AML-193 (cell line): Measurements from ENCODE around the gene LSM12.
"Not testable (repeated sequence)": the region's sequence is repeated elsewhere in the genome, so short reads cannot be mapped to it uniquely, and the experiment has no call there.

Experiments
- DNase-seq, 2 experiments: peaks; one replicate each; lab custom pipeline; 2025; lab: John Stamatoyannopoulos, UW

Gene LSM12

DNA sequence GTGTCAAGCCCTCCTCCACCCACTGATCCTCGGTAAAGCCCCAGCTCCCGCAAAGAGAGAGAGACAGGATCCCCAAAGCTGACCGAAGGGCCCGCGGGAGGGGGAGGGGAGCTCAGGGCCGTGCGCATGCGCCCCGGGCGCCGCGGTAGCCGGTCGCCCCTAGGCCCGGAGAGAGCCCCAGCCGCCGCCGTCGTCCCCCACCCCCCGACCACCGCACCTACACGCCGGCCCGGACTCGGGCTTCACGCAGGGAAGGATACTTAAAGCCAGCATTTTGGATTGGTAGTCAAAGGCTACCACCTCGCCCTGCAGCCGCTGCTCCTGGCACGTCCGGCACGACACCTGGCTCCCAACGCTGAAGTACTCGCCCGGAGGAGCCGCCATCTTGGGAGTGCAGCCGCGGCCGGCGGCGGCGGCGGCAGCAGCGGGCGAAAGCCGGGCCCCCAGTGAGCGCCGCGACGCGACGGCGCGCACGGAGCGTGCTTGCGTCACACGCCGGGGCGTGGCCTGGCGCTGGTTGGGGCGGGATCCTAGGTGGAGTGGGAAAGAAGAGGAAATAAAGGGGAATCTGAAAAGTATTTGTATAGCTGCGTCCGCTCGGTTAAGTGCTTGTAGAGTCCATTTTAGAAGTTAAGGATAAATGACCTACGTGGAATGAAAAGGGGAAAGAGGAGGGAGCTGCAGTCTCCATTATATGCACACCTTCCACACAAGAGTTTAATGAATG lies at the start of gene LSM12:
Gene LSM12, minus strand, starts transcription at position 468 of the 727 bp plus-strand sequence. Its CDS starts 84 bp downstream, at position 384.
- peak; percentile 87 to 90 for DNase-seq

DNA sequence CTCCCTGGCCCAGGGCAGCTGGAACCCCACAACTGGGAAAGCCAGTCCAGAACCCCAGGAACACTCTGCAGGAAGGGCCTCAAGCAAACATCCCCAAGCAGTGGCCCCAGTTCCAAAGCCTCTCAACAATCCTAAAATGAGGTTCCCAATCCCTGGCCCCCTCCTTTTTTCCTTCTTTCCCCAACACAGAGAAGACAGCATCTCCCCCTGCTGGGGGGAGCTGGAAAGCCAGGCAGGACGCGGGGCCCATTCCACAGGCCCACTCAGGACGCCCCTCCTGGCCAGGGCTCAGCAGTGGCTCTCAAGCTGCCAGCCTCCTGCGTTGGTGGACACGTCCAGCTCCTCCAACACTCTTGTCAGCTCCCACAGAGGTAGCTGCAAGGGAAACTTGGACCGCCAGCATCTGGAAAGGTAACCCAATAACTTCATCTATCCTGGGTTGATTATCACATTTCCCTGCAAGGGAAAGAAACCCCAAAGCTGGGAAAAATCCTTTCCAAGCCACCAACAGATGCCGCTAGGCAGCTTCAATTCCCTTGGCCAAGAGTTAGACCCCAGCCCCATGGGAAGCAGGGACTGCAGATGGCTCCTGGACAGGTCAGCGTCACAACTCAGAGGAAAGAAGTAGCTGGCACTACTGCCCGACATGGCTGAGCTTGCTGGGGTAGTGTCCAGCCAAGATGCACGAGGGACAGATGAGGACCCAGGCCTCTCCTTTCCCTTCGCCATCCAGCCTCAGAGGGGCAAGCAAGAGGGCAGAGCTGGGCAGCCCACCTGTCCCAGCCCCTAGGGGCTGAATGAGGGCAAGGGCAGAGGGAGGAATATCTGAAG lies 49.3 kb upstream of the LSM12 start:
- DNase-seq = peak in 1 of 2 experiments; percentile 29

DNA sequence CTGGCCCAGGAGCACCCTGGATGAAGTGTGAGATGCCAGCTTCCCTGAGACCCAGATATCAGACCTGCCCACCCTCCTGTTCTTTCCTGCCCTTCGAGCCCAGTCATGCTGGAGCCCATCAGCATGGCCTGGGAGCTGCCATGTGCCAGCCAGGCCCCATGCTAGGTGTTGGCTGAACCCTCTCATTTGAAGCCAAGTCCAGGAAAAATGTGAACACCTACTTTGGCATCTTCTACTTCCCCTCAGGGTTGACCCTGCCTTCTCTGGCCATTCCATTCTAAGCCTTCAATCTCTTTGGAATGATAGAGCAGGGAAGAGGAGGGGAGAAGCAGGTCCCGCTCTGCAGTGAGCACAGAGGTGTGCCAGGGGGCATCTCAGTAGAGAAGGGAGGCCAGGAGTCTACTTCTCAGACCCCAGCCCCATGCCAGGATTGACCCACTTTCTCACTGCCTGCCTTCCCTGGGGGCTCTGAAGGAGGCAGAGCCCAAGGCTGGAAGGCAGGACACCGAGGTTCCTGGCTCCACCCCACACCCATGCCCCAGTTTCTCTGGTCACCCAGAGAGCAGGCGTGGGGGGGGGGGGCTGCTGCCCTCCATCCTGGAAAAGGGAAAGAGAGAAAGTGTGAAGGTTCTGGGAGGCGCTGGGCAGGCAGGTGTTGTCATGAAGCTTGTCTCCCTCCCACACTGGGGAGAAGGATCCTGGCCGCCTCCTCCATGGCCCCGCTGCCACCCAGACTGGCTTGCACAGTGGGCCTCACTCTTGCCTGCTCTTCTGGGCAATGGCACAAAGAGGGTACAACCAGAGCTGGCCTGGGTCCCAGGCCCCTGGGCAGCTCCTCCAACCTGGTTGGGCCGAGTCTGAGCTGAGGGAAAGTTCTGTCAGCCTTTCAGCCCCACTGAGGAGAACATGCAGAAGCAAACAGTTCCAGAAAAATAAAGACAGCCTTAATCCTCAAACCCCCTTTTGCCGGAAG lies 47.7 kb upstream of the LSM12 start:
- DNase-seq = no peak

DNA sequence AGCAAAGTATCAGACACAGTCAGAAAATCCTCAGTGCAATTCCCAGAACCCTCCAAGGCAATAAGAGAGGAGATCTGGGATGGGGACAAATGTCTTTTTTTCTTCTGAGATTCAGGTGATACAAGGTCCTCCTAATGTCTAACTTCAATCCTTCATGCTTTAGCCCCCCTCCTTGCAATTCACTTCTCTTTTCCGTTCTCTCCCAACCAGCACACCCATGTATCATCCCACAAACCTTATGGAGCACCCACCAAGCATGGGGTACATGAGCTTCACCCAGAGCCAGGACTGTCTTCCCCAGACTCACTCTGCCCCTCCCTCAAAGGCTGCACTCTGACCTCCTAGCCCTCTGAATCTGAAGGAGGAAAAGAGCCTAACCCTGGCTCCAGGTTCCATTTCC lies 46.9 kb upstream of the LSM12 start:
- DNase-seq = no peak

DNA sequence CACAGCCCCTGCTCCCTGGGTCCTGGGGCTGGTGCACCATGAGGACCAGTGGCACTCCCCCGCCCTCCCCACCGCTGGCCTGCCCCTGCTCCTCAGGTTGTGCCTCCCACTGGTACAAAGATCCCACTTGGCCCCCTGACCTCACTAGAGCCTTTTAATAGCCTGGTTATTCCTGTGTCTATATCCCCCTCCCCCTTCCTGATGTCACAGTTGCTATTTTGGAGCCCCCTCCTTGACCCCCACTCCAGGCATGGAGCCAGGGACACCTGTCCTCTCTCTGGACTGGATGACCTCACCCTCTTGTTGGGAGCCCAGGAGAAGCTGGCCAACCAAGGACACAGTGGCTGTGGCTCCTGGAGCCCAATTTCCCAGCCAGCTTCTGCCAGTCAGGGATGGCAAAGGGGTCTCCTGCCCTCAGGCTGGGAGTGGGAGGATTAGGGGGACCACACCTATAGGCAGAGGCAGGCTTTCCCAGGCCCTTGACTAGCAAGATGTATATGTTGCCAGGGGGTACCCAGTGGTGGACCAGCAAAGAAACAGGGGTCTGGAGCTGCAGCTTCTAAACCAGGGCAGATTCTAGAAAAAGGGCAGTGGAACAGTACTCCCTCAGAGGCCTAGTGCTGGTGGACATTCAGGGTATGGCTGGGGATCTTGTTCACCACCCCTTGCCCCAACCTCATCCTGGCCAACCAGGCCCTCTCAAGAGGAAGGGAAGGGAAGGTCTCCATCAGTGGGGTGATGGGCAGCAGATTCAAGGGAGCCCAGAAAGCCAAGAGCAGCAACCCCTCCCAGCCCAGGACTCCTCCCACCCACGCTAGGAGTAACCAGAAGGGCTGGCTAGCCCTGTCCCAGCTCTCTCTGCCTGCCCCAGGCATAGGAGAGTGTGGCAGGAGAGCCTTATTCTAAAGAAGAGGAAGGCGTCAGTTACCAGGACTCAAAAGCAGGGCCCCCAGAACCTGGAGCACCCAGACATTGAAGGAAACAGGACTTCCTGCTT lies 46.1 kb upstream of the LSM12 start:
- no peak for DNase-seq

DNA sequence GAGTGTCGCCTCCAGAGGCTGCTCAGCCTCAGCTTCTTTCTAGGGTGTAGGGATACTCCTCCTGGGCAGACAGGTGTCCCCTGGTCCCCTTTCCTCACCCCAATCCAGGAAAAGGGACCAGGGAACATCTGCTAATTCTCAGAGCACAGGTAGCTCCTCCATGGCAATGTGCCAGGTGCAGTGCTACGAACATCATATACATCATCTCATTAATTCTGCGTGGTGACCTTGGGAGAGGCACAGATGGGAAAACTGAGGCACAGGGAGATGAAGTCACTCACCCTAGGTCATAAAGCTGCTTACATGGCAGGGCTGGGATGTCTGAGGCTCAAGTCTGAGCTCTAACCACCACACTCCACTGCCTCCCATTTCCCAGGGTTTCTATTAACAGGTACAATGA lies 45.3 kb upstream of the LSM12 start:
- no peak for DNase-seq

DNA sequence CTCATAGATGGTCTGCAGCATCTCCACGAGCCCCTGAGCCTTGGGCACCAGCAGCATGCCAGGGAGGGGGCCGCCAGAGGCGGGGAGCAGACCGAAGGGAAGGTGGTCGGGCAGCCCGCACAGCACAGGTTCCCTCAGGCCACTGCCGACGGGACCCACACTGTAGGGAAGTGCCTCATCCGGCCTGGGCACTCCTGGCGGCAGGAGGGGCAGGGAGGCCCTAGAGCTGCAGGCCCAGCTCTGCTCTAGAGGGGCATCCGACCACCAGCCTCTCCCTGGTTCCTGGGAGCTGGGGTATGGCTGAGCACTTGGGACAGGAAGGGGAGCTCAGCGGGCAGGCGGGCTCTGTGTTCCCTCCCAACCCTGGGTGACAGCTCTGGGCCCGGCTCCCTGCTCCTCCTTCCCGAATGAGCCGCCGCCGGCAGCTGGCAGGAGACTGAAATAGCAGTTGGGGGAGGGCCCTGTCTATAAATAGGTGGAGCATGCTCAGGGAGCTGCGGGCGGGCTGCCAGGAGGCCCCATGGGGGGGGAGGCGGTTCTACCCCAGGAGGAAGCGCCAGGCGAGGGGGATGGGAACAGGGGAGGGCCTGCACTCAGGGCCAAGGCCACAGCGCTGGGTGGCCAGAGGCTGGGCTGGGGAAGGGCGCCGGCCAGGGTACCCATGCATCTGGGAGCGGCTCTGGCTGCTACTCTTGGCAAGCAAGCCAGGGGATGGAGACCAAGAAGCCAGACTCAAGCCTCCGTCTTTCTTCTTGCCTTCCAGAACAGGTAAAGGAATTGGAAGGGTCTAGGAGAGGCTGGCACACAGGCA lies 44.6 kb upstream of the LSM12 start:
- peak; percentile 92 to 93 for DNase-seq

DNA sequence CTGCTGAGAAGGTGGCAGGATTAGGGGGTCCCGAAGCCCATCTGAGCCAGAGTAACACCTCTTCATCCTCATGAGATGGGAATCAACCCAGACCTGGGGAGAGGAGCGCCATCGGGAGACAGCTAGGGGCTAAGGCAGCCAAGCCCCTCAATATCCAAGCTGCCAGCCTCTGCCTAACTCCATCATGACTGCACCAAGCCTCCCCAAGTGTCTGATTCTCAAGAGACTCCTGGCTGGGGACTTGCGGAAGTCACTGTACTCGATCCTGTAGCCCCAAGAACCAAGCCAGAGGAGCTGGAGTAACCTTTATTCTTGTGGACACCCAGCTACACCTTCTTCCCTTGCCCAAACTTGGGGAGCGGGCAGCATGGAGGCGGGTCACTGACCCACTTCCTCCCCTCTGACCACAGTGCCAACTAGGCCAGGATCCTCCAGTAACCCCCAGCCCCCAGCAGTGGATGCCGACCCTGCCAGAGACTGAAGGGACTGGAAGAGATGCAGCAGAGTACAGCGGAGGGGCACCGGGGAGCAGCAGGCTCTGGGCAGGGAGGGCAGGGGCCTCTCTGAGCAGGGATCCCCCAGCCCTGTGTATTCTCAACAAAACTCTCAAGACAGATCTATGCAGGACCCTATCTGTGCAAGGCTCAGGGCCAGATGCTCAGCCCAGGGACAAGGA lies 43.7 kb upstream of the LSM12 start:
- no peak for DNase-seq

DNA sequence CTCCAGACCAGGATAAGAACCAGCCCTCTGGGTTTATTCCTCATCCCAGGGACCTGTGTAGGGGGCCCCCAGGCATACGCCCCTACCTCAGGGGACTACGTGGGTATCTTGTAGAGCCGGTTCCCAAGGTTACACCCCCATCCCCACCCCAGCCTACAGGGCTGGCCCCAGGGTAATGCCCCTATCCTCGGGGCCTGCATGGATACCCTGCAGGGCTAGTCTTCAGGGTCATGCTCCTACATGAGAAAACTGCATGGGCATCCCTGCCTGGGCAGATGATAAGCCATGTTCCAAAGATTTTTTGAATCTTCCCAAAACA lies 42.8 kb upstream of the LSM12 start:
- no peak for DNase-seq

DNA sequence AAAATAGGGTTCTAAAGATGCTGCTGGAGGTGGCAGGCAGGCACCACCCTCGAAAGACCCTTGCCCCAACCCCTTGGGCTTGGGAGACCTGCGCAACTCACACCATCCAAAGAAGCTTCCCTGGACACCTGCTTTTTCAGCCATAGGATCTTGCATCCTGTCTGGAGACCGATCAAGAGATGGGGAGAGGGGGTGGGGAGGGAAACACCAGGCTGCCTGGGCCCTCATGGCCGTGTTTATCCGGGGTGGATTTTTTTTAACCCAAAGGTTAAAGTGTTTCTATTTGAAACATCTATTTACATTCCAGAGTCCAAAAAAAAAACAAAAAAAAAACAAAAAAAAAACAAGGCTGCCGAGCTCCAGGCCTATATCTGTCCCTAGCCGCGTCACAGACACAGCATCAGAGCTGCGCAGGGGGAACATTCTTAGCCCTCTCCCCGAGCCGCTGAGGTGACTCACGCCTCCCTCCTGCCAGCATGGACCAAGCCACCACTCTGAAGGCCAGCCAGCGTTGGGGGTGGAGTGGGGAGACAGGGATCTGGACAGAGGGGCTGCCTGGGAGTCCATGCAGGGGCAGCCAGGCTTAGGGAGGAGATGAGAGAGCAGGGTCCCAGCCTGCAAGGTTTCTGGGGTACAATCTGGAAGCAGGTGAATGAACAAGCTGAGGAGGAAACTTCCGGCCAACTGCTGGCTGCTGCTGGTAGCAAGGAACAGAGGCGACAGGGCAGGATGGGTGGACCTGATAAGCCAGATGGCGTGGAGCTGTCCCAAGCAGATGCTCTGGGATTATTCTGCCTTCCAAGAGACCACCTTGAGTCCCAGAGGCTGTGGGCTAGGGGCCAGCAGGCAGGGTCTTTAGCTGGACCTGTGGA lies 42.2 kb upstream of the LSM12 start:
- no peak for DNase-seq

DNA sequence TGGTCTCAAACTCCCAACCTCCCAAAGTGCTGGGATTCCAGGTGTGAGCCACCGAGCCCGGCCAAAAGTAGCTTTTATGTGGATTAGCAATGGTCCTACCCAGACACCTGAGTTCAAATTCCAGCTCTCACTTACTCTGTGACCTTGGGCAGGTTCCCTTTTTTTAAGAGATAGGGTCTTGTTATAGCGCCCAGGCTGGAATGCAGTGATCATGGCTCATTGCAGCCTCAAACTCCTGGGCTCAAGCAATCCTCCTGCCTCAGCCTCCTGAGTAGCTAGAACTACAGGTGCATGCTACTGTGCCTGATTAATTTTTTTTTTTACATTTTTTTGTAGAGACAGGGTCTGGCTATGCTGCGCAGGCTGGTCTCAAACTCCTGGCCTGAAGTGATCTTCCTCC lies 40.3 kb upstream of the LSM12 start:
- DNase-seq = no peak

DNA sequence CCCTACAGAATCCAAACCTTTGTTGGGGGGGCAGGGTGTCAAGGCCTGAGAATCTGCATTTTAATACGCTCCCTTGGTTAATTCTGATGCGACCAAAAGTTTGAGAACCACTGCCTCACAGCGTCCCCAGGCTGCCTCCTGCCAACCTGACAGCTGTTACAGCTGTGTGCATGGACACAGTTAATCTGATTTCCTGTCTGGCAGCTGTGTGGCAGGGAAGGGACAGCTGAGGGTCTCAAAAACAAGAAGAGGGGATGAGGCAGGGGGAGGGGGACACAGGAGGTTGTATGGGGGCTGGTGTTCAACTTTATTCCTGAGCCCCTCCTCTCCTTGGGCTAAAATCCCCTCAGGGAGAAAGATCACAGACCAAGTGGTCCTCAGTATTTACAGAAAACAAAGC lies 39.5 kb upstream of the LSM12 start:
- DNase-seq = no peak

DNA sequence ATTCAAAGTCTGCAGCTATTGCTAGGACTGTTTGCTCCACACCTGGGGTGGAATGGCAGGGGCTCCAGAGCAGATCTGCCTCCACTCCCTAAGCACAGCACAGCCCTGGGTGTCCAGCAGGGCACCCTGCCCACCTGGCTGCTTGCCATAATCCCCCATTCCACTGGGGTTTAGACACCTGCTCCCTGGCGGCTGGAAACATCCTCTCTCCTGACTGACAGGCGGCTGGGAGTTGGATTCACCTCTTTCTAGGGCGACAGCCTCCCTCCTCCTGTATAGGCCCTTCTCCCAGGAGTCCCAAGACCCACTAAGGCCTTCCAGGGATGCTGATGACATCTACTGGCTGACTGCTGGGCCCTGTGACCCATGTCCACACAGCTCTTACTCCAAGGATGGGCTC lies 39.0 kb upstream of the LSM12 start:
- DNase-seq = no peak

DNA sequence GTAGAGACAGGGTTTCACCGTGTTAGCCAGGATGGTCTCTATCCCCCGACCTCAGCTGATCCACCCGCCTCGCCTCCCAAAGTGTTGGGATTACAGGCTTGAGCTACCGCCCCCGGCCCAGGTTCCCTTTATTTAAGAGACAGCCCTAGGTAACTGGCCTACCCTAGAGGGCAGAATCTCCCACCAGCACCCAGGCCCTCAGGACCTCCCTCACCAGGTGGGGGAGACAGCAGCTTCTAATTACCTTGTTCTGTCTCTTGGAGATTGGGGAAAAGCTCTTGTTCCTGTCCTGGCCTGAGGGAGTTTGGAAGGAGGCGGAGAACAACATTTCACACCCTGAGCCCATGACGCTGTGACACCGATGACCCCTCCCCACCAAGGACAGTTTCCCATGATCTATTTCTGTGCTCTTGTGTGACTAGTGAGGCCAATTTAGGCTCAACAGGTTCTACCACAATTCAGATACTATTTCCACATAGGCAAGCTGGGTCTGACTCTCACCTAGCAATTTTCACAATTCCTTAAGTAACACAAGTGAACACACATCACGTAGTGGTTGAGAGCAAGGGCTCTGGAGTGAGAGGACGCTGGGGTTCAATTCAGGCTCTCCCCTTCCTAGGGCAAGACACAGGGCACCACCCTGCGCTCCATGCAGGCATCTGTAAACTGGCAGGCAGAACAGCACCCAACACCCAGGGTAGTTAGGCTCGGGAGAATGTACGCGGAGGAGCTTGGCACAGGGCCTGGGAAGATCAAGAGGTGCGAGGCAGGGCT lies 36.6 kb upstream of the LSM12 start:
- no peak for DNase-seq

DNA sequence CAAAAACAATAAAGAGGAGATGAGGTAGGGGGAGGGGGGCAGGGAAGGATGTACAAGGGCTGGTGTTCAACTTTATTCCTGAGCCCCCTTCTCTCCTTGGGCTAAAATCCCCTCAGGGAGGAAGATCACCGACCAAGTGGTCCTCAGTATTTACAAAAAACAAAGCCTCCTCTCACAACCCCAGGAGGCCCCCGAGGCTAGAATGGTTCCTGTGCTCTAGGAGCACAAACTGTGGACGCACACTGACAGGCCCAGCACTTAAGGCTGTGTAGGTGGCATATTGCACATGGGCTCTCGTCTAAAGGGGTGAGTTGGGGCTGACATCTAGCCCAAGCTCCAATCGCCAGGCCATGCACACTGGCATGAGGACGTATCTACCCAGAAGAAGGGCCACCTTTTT lies 35.4 kb upstream of the LSM12 start:
- DNase-seq = not testable (repeated sequence)

DNA sequence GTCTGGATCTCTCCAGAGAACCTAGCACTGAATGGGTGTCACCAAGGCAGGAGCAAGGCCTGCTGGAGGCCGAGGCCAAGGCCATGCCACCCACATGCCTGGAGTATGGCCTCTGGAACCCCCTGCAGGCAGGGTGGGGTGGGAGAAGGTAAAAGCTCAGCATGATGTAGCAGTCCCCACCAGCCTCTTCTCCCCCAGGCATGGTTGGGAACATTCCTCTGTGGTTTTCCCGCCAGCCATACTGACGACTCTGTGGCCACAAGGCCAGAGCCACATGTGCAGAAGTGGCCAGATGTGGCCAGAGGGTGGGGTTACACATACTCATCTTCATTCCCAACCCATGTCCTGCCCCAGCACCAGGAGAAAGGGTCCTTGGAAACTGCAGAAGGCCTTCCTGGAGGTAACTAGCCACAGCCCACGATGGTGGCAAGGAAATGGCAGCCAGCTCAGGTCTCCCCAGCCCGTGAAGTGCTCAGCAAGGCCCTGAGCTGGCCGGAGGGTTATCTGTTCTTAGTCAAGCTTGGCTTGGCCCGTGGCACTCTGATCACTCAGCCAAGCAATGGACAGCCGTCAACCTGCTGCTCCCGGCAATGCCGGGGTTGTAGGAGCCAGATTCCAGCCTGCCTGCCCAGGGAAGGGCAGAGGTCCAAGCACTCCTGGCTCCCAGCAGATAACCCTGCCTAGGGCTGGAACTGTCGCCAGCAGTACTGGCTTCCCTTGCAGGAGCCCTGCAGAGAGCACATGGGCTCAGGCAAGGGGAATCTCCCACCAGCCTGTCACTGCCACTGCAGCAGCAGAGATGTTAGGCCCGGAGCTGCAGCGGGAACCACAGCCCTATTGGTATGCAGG lies 30.9 kb upstream of the LSM12 start:
- no peak for DNase-seq
